Thymus (tissue), 11 donors: ENCODE measurements around the gene ACAP3. TPM values are rescaled to one million over a fixed set of nuclear protein-coding genes. Genes with fewer than 3 reads are reported as not detected.

ENCODE experiments used
- DNase-seq, 9 donors: peaks; one replicate each; pipeline ENCODE4 v3.0.0-alpha.2; 2013; ENCODE audit warnings: low spot score in 9 of 9, low read depth in 6 of 9, missing footprints in 1 of 9
- H3K27ac ChIP-seq, 2 donors: one replicate each; pipeline ENCODE4 v1.5.1; 2013; ENCODE audit warnings: control low read depth in 1 of 2, low read depth in 1 of 2, low read length in 1 of 2, mild to moderate bottlenecking in 1 of 2, moderate library complexity in 1 of 2
- H3K27me3 ChIP-seq, 2 donors: one replicate each; pipeline ENCODE4 v1.5.1; 2013; ENCODE audit warnings: low read length in 1 of 2; ENCODE audit not compliant: control insufficient read depth in 2 of 2, insufficient read depth in 1 of 2
- H3K36me3 ChIP-seq, 2 donors: one replicate each; pipeline ENCODE4 v1.5.1; 2013; ENCODE audit warnings: low read length in 1 of 2, mild to moderate bottlenecking in 1 of 2, moderate library complexity in 1 of 2; ENCODE audit not compliant: control insufficient read depth in 2 of 2, insufficient read depth in 2 of 2
- H3K4me1 ChIP-seq, 2 donors: one replicate each; pipeline ENCODE4 v1.5.1; 2013; ENCODE audit warnings: low read length in 2 of 2; ENCODE audit not compliant: control insufficient read depth in 2 of 2, insufficient read depth in 2 of 2
- H3K4me3 ChIP-seq, 2 donors: one replicate each; pipeline ENCODE4 v1.5.1; 2013; ENCODE audit warnings: low read length in 2 of 2, control low read depth in 1 of 2, mild to moderate bottlenecking in 1 of 2
- H3K9me3 ChIP-seq, 2 donors: one replicate each; pipeline ENCODE4 v1.5.1; 2013; ENCODE audit warnings: low read length in 1 of 2, mild to moderate bottlenecking in 1 of 2; ENCODE audit not compliant: control insufficient read depth in 2 of 2, insufficient read depth in 1 of 2
- WGBS: extraction: QIAGEN DNeasy Blood & Tissue Kit; methylation state at CpG from one replicate; pipeline ENCODE4 v1.1.7; 2013; 5-methylcytosine and 5-hydroxymethylcytosine counted together
- polyA plus RNA-seq: library from polyadenylated mRNA; stranded (reverse); fragments of 200-250 nt; gene quantifications from one replicate; pipeline ENCODE4 v1.2.3, GENCODE V29; 2013
- total RNA-seq: library from RNA; stranded (reverse); fragments of 120-200 nt; gene quantifications from one replicate; pipeline ENCODE4 v1.2.4, GENCODE V29; 2013
- donor health status: healthy.

ACAP3 gene
- total and polyA plus RNA-seq, 2 donors, result 15.5 to 58.8 TPM

DNA sequence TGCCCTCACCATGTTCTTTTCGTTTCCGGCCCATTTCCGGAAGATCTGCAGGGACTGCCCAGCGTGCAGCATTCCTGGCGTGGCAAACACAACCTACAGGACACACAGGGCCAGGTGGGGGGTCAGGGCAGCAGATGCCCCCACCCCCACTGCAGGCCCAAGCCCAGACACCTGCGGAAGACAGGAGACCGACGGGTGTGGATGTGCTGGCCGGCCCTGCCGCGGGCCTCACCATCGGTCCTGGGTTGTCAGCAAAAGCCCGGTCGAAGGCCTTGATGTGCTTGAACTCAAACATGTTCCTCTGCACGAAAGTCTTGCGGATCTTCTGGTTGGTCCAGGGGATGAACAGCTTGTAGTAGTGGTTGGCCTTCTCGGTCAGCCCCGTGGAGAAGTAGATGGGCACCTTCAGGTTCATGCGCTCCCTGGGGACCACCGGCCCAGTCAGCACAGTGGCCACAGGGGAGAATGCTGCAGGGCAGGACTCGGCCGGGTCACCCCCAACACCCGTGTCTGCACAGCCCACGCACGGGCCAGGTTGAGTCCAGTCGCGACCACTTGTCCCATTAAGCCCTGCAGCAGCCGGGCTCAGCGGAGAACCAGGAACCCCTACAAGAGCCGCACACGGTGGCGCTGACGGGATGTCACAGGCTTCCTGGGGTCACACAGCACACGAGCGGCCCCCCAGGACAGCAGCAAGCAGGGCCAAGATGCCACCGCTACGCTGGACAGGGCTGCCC lies 5.9 kb upstream of the ACAP3 start:
- Histone ChIP-seq H3K27ac (no peak overlapping the region), H3K36me3 (peaks cover 62% of the 10 kb centered on the region in 2 donors), H3K4me1 (peaks cover 6 to 9% of the 10 kb centered on the region in 2 donors), H3K27me3 (peaks cover 0 to 4% of the 10 kb centered on the region in 2 donors), H3K4me3 (no peak overlapping the region), H3K9me3 (no peaks in the 10 kb centered on the region)
- 98% methylated on average over 37 of the region's 37 CpGs for WGBS
- no peak for DNase-seq

DNA sequence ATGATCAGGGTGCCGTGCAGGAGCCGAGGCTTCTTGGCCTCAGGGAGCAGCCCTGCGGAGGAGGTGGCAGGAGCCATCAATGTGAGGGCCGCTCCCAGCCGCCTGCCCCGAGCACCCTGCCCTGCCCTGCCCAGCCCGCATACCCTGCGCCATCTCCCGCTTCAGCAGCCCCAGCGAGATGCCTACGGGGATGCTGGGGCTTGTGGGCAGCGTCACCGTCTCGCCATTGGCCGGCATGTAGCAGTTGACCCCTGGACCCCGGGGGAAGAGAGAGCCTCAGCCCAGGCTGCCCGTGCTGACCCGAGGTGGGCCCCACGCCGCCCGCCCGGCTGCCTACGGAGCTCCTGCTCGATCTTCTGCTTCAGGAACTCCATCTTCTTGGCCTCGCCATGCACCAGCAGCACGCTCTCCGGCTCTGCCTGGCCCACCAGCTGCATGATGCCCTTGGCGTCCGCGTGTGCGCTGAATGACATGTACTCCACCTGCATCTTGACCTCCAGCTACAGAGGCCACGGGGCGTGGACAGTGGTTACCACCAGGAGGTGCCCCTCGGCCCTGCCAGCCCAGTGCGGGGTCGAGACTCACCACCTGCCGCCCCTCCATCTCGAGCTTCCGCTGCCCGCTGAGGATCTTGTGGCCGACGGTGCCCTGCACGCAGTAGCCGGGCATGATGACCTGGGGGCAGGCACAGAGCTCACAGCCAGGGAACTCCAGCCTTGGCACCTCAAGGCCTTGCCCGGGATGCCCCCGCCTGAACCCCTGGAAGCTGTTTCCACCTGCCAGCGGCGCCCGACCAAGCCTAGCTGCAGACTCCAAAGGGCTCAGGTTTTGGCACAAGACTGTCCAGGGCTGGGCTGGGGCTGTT lies 5.0 kb upstream of the ACAP3 start:
- no peak for DNase-seq
- 98% methylated on average over 49 of the region's 49 CpGs for WGBS
- Histone ChIP-seq H3K27ac (no peak overlapping the region), H3K4me1 (peaks cover 6 to 9% of the 10 kb centered on the region in 2 donors), H3K27me3 (peaks cover 0 to 4% of the 10 kb centered on the region in 2 donors), H3K36me3 (peaks cover 56 to 59% of the 10 kb centered on the region in 2 donors), H3K4me3 (no peak overlapping the region), H3K9me3 (no peaks in the 10 kb centered on the region)

DNA sequence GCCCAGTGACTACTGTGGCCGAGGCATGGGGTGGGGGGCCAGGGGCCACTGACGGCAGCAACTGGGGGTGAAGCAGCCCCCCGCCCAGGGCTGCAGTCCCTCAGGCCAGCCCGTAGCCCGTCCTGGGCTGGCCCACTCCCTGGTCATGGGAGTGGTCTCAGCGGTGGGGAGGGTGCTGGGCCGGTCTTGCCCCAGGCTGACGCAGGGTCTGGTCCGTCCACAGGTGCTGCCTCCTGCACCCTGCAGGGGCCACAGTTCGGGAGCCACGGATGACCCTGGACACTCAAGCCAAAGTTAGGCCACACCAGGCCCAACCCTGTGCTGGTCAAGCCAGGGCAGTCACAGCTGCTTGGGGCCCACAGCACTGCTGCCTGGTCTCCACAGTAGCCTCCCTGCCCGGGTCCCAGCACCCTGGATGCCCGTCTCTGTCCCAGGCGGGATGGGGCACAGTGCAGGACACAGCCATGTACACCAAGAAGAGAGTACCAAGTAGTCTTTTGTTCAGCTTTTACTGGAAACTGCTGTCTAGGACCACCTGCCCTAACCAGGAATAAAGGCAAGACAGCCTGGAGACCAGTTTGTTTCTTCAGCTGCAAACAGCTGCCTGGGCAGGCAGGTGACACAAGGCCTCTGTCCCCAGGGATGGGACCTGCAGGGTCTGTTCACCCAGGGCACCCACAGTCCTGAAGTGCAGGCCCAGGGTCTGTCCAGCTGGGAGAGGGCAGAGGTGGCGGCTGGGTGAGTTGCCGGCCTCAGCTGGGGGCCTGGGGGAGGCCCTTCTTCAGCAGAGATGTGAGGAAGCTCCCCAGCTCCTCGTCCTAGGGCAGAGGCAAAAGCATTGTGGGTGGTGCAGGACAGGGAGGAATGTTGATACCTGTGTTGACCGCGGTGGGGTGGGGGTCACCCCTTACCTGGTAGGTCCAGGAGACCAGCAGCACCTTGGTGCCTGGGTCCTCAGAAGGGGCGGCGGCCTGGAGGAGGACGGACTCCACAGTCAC lies 3.7 kb upstream of the ACAP3 start:
- Histone ChIP-seq H3K27ac (no peak overlapping the region), H3K27me3 (peaks cover 0 to 4% of the 10 kb centered on the region in 2 donors), H3K4me3 (no peak overlapping the region), H3K36me3 (peaks cover 49 to 54% of the 10 kb centered on the region in 2 donors), H3K9me3 (no peaks in the 10 kb centered on the region), H3K4me1 (peaks cover 9 to 15% of the 10 kb centered on the region in 2 donors)
- WGBS, result 98% methylated on average over 22 of the region's 22 CpGs
- no peak for DNase-seq

DNA sequence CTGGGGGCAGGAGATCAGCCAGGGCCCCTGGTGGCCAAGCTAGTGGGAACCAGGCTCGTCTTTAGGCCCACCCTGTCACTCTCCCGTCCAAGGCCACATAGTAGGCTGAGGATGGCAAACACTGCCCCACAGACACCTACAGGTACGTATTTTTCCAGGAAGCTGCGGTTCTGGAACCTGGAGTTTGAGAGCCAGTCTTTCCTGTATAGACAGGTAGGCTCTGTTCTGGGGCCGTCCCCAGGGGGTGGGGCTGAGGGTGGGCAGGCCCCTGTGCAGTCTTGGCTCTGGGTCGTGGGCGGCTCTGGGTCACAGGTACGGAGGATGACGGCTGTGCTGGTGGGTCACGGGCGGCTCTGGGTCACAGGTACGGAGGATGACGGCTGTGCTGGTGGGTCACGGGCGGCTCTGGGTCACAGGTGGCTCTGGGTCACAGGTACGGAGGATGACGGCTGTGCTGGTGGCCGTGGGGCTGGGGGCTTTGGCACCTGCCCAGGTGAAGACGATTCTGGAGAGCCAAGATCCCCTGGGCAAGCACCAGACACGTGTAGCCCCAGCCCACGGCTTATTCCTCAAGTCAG lies 2.8 kb upstream of the ACAP3 start:
- WGBS, result 96% methylated on average over 21 of the region's 21 CpGs
- Histone ChIP-seq H3K4me3 (no peak overlapping the region), H3K9me3 (peaks cover 0 to under 1% of the 10 kb centered on the region in 2 donors), H3K36me3 (peaks cover 49 to 54% of the 10 kb centered on the region in 2 donors), H3K4me1 (peaks cover 14 to 23% of the 10 kb centered on the region in 2 donors), H3K27ac (no peak overlapping the region), H3K27me3 (peaks cover 0 to 4% of the 10 kb centered on the region in 2 donors)
- DNase-seq, result no peak

DNA sequence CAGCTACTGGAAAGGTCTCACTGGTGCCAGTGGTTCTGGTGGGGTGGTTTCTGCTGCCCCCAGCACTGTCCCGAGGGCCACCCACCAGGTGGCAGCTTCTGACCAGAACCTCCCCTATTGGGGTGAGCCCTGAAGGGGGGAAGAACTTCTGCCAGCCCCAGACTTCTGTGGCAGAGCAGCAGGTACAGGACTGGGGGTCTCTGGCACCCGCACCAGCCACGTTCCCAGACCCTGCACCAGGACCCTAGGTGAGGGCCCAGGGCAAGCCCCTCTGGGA lies 2.3 kb upstream of the ACAP3 start:
- 97% methylated on average over 3 of the region's 3 CpGs for WGBS
- H3K4me1 ChIP-seq, result peaks cover 18 to 29% of the 10 kb centered on the region in 2 donors
- H3K36me3 ChIP-seq, result peaks cover 45 to 50% of the 10 kb centered on the region in 2 donors
- no peak for DNase-seq
- peaks cover 0 to 4% of the 10 kb centered on the region in 2 donors for H3K27me3 ChIP-seq
- H3K9me3 ChIP-seq, result peaks cover 0 to 3% of the 10 kb centered on the region in 2 donors
- no peak overlapping the region for H3K4me3 ChIP-seq
- no peak overlapping the region for H3K27ac ChIP-seq

DNA sequence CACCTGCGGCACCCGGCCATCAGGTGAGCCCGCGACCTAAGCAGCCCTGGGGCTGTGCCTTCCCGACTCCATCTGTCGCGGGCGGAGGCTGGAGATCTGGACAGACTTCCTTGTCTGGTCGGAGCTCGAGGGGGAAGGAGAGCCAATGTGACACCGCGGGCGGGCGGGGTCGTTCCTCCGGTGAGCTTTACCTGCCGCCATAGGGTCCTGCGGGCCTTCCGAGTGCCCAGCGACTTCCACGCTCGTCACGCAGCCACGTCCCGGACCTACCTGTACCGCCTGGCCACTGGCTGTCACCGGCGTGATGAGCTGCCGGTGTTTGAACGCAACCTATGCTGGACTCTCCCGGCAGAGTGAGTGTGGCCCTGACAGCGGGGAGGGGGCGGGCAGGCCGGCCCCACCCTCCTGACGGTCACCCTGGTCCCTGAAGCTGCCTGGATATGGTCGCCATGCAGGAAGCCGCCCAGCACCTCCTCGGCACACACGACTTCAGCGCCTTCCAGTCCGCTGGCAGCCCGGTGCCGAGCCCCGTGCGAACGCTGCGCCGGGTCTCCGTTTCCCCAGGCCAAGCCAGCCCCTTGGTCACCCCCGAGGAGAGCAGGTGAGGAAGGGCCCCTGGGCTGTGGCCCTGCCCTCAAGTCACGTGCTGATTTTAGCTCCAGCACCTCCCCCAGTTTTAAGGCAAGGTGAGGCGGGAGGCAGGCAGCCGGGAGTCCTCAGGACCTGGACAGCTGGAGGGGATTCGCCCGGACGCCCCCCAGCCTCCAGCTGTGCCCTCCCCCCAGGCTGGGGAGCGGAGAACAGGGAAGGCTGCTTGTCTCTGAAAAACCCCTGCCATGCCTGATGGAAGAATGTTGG lies 1.8 kb upstream of the ACAP3 start:
- Histone ChIP-seq H3K9me3 (peaks cover 0 to 3% of the 10 kb centered on the region in 2 donors), H3K27me3 (peaks cover 0 to 4% of the 10 kb centered on the region in 2 donors), H3K4me3 (peak overlapping the region; percentile 50 to 82), H3K36me3 (peaks cover 39 to 44% of the 10 kb centered on the region in 2 donors), H3K27ac (no peak overlapping the region), H3K4me1 (peaks cover 24 to 34% of the 10 kb centered on the region in 2 donors)
- peak in 1 of 9 donors; percentile 20 for DNase-seq
- WGBS, result 66% methylated on average over 57 of the region's 57 CpGs

DNA sequence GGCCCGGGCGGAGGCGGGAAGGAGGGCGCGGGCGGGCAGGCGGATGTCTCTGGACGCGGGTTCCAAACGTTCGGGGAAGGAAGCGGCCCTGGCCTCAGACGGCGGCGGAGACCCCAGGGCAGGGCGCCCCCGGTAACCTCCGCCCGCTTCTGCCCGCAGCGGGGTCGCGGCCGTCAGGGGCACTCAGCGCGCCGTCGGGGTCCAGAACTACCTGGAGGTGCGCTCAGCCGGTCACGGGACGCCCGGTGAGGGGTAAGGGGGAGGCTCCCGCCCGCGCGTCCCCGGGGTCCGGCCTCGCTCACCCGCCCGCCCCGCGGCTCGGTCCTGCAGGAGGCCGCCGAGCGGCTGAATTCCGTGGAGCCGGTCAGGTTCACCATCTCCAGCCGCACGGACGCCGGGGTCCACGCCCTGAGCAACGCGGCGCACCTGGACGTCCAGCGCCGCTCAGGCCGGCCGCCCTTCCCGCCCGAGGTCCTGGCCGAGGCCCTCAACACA lies 1.1 kb upstream of the ACAP3 start:
- Histone ChIP-seq H3K4me1 (peaks cover 27 to 36% of the 10 kb centered on the region in 2 donors), H3K27ac (peak overlapping the region in 1 of 2 donors; percentile 88), H3K27me3 (peaks cover 0 to 4% of the 10 kb centered on the region in 2 donors), H3K36me3 (peaks cover 34 to 37% of the 10 kb centered on the region in 2 donors), H3K9me3 (peaks cover 0 to 3% of the 10 kb centered on the region in 2 donors), H3K4me3 (peak overlapping the region; percentile 50 to 82)
- no peak for DNase-seq
- 1% methylated on average over 66 of the region's 66 CpGs for WGBS
